ENCODE measurements around the gene CPT1C. TPM values are rescaled to one million over a fixed set of nuclear protein-coding genes. Genes with fewer than 3 reads are reported as not detected.

Gene CPT1C
- total and polyA plus RNA-seq, 2 of the 4 experiments (the other 2 are of a cell fraction) = 14.2 to 56.1 TPM

GRCh38 chr19:49746206-49746958, 55.5 kb downstream of the CPT1C start:
- in situ Hi-C loops (cut with MboI; ENCODE audit: low sequenced_read_pairs) = no loop called here
- Histone ChIP-seq H3K36me3 (ENCODE audit: control insufficient read depth, insufficient read depth, low read length) (no peaks in the 10 kb centered on the region), H4K91ac (ENCODE audit: insufficient read depth, low read depth, low read length) (no peak overlapping the region), H4K8ac (ENCODE audit: low read depth in 2 of 2, low read length in 2 of 2) (no peak overlapping the region), H2AFZ (replicated peaks; ENCODE audit: low read length, poor library complexity) (peak overlapping the region; percentile 61), H2BK5ac (ENCODE audit: low read depth, low read length, poor library complexity, severe bottlenecking) (no peak overlapping the region), H3K4me2 (ENCODE audit: low read depth, low read length) (no peak overlapping the region), H2AK5ac (ENCODE audit: low read depth, low read length) (no peak overlapping the region), H3K4ac (ENCODE audit: low read depth, low read length) (no peak overlapping the region), H3K9me3 (ENCODE audit: control insufficient read depth, insufficient read depth, low read length) (no peaks in the 10 kb centered on the region; the same call in 1 of the 2 replicates), H4K20me1 (ENCODE audit: insufficient read depth, low read length) (no peaks in the 10 kb centered on the region), H3K9me1 (ENCODE audit: insufficient read depth, low read length) (0 out of 2 replicates have a peak, but pooled peaks cover 2% of the 10 kb centered on the region), H4K5ac (ENCODE audit: low read depth, low read length) (no peak overlapping the region), H2AK9ac (replicated peaks; ENCODE audit: low read depth, low read length, poor library complexity) (no peak overlapping the region), H2BK20ac (ENCODE audit: low read depth, low read length) (no peak overlapping the region), H3K79me1 (ENCODE audit: low read depth in 1 of 2, low read length in 2 of 2) (no peaks in the 10 kb centered on the region), H2BK120ac (ENCODE audit: low read depth, low read length) (no peak overlapping the region), H3K4me1 (ENCODE audit: control insufficient read depth, insufficient read depth, low read length) (peaks cover 3% of the 10 kb centered on the region; the same call in 1 of the 2 replicates), H3K4me3 (ENCODE audit: insufficient read depth, low read depth, low read length) (no peak overlapping the region), H3K27me3 (ENCODE audit: control insufficient read depth, insufficient read depth, low read length) (no peaks in the 10 kb centered on the region), H3K27ac (ENCODE audit: insufficient read depth, low read length) (no peak overlapping the region), H3K56ac (ENCODE audit: extremely low read depth, insufficient read depth, low read length) (no peak overlapping the region), H2BK15ac (ENCODE audit: low read depth, low read length) (no peak overlapping the region), H3K9ac (ENCODE audit: low read depth, low read length) (no peak overlapping the region), H3K23ac (ENCODE audit: low read depth, low read length) (no peak overlapping the region), H3K14ac (replicated peaks; ENCODE audit: low read depth, low read length) (no peak overlapping the region), H3K18ac (ENCODE audit: low read depth, low read length) (no peak overlapping the region)
- dilution Hi-C loops (cut with HindIII; ENCODE audit: low sequenced_read_pairs, unreplicated experiment) = no loop called here
- intact Hi-C loops (cut with micrococcal nuclease) = no loop called here
- BruUV-seq (replicated peaks) = no TSS peak
- DNase-seq (no peak), ATAC-seq (ENCODE audit: low read depth) (no peak)
- TF ChIP-seq POLR2A (IDR thresholded peaks at IDR 0.05; ENCODE audit: low read depth, low read length) (no peak), BHLHE40 (IDR thresholded peaks at IDR 0.05; ENCODE audit: low read depth, low read length) (no peak), RCOR1 (IDR thresholded peaks at IDR 0.05; ENCODE audit: insufficient replicate concordance, low read length) (no peak), FOS (IDR thresholded peaks at IDR 0.05; ENCODE audit: low read depth, low read length) (no peak)
- ChIA-PET POLR2A (ENCODE audit: unreplicated experiment) (interaction anchor here (0.5 kb wide), 1 partner anchor 119 kb away, joined by 4 read pairs; no protein-coding TSS in a partner anchor), CTCF (interaction anchor here (0.6 kb wide), 1 partner anchor 91 kb away, joined by 3 read pairs; no protein-coding TSS in a partner anchor)
- 24% methylated on average over 23 of the region's 52 CpGs; no CpG with 5 or more reads in 1 of the 2 experiments for WGBS, 2 experiments (ENCODE audit: extremely low coverage in 2 of 2, insufficient read length in 1 of 2)
